GM18498 (cell line): ENCODE data around the gene ASB13.

ENCODE experiments used
- ATAC-seq: cut with Tn5 transposase; IDR thresholded peaks from one replicate; pipeline ENCODE4 v1.9.1; 2021; ENCODE audit warnings: mild to moderate bottlenecking, moderate library complexity; ENCODE audit not compliant: unreplicated experiment

Gene ASB13, protein sequence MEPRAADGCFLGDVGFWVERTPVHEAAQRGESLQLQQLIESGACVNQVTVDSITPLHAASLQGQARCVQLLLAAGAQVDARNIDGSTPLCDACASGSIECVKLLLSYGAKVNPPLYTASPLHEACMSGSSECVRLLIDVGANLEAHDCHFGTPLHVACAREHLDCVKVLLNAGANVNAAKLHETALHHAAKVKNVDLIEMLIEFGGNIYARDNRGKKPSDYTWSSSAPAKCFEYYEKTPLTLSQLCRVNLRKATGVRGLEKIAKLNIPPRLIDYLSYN

GRCh38 chr10:5666008-5666840 is at the start of gene ASB13:
Gene ASB13, minus strand, starts transcription at chr10:5666595. Its CDS starts 44 bp downstream, at chr10:5666551.
- peak; percentile 74 for ATAC-seq

DNA sequence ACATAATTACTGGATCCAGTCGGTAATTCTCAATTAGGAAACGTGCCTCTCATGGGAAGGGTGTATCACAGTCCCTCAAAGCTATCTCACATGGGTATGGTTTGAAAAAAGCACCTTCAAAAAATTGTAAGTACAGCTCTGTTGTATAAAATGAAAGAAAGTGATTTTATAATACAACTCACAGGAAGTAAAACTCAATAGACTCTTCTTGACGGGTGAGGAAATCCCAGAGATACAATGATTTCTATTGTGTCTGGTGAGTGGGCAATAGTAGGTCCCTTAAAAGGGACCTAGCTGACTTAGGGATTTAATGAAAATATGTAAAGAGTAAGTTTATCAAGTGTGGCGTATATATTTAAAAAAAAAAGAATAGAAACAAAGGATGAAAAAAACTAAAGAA is 45.2 kb upstream of the ASB13 start:
- ATAC-seq, result no peak

- no peak for ATAC-seq
Measured at GRCh38 chr10:5710859-5711258, 44.5 kb upstream of the ASB13 start.

DNA sequence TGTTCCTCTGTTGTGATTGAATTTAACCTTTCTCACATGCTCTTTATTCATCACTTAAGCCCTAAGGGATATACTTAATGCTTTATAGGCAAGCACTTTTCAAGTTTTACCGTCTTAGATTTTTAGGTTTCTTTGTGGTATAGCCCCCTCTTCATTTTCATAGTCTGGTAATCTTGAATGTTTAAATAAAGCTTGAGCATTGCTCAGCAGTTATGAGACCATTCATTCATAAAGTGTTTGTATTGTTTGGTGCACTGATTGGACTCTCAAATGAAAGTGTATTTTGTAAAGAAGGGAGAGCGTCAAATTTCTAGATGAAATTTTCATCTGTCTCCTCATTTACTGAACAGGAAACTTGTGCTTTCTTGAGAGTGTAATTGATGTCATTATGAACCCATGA is 43.5 kb upstream of the ASB13 start:
- no peak for ATAC-seq

DNA sequence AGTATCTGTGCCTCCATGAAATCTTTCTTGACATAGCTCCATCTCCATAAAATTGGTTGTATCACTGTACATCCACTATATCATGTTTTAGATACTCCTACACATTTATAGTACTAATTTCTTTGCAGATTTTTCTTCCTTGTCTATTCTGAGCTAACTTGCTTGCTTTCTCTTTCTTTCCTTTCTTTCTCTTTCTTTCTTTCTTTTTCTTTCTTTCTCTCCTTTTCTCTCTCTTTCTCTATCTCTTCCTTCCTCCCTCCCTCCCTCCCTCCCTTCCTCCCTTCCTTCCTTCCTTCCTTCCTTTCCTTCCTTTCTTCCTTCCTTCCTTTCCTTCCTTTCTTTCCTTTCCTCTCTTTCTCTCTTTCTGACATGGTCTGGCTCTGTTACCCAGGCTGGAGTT is 42.0 kb upstream of the ASB13 start:
- ATAC-seq, result no peak

DNA sequence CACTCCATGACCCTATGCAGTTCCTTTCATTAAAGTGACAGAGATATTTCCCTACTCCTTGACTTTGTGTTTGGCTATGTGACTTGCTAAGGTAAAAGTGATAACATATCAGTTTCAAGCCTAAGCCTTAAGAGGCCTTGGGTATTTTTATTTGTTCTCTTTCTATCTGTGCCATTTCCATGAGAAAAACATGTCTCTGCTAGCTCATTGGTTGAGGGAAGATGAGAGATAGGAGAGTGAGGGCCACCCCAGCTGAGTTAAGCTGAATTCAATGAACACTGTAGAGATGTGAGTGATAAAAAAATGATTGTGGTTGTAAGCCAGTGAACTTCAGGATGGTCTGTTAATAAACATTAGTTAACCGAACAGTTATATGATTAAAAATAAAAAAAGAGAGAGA is 31.7 kb upstream of the ASB13 start:
- ATAC-seq, result no peak

GRCh38 chr10:5697342-5697741 is 30.9 kb upstream of the ASB13 start:
- no peak for ATAC-seq

GRCh38 chr10:5694573-5694972 is 28.2 kb upstream of the ASB13 start:
- no peak for ATAC-seq

GRCh38 chr10:5692461-5693358 is 26.3 kb upstream of the ASB13 start:
- peak; percentile 86 for ATAC-seq

- no peak for ATAC-seq
Measured at GRCh38 chr10:5691786-5692185, 25.4 kb upstream of the ASB13 start.

DNA sequence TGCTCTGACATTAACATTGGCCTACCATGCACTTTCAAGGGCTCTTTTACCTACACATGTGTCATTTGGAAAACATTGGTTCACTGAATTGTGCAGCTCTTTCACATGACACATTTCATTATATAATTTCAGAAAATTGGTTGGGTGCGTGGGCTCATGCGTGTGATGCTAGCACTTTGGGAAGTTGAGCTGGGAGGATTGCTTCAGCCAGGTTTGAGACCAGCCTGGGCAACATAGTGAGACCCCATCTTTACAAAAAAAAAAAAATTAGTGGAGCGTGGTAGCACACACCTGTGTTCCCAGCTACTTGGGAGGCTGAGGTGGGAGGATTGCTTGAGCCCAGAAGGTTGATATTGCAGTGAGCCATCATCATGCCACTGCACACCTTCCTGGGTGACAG is 22.2 kb upstream of the ASB13 start:
- ATAC-seq, result no peak

DNA sequence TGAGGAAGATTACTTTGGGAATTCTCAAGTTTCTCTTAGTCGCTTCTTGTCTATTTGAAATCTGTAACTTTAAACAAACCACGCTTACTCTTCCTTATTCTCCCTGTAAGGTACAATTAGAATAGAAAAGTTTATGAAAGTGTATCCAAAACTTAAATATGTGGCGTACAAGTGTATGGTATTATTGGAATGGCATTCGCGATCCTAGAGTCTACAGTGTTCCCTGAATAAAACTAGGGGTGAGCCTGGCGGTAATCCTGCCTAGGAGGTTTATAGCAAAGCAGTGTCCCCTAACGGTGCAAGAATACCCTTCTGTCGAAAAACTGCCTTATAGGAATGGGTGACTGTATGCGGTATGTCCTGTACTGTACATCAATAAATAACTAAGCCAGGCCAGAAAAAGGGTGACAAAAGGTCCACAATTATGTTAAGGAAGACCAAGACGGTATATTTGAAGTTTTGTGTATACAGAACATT is 19.4 kb upstream of the ASB13 start:
- ATAC-seq, result no peak

GRCh38 chr10:5684971-5685763 is 18.8 kb upstream of the ASB13 start:
- peak; percentile 54 for ATAC-seq

GRCh38 chr10:5684318-5684970 is 18.0 kb upstream of the ASB13 start, which contains the start of gene TASOR2:
Gene TASOR2, plus strand, starts transcription at chr10:5684838. Its CDS starts 35,805 bp downstream, at chr10:5720643.
- peak; percentile 75 for ATAC-seq

DNA sequence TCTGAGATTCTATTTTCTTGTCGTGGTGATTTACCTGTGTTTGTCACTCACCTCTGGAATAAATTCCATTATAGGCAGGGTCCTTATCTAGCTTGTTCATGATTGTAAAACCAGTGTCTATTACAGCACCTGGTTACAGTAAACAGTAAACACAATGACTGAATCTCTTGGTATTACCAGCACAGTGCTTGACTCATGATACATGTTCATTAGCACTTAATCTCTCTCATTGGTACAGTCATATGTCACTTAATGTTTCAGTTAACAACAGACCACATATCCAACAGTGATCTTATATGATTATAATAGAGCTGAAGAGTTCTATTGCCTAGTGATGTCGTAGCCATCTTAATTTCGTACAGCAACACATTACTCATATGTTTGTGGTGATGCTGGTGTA is 16.7 kb upstream of the ASB13 start:
- ATAC-seq, result no peak

DNA sequence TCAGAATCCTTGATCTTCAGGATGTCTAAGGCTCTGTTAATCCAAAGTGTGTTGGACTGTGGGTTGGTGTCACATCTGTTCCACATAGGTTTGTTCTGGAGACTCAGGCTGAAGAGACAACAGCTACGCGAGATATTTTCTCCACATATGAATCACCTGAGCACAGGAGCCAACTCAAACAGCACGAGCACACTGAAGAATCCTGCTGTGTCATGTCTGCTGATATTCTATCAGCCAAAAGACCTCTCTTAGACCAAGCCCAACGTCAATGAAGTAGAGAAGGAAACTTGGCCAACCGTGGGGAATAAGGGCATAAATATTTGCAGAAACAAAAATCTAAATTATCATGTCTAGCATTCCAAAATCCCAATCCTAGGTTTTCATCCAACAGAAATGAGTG is 15.5 kb upstream of the ASB13 start:
- ATAC-seq, result no peak

DNA sequence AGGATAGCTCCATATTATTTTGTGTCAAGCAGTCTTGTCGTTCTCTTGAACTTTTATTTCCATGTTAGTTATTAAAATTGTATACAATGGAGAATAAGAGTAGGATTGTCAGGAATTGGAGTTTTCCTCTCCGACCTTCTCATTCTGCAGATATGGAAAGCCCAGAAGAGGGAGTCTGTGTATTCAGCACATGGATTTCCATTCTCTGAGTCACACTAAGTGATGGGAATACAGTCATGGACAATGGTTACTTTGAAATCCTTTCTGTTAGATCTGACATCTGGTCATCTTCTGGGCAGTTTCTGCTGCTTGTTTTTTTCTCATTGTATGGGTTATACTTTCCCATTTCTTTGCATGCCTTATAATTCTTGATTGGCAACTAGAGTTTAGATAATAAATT is 13.2 kb upstream of the ASB13 start:
- ATAC-seq, result no peak

- ATAC-seq, result no peak
Measured at GRCh38 chr10:5679037-5679435, 12.6 kb upstream of the ASB13 start.

GRCh38 chr10:5678397-5679036 is 12.1 kb upstream of the ASB13 start:
- ATAC-seq, result no peak
